ENCODE results near the gene ADAMTSL3.

GRCh38 chr15:83699028-83699427 is 45.1 kb downstream of the ADAMTSL3 start:
- TF ChIP-seq CTCF (IDR thresholded peaks at IDR 0.05; ENCODE audit: low read depth, low read length, poor library complexity, severe bottlenecking) (no peak), EZH2phosphoT487 (IDR thresholded peaks at IDR 0.05; ENCODE audit: borderline replicate concordance, low read length) (no peak)
